SK-N-SH (cell line): ENCODE data around the gene TLX1. TPM values are rescaled to one million over a fixed set of nuclear protein-coding genes. Genes with fewer than 3 reads are reported as not detected.

Experiments used
- CTCF ChIA-PET: fragments of 300-600, 350-600 bp; formaldehyde crosslinking; extraction: SDS; loops from one replicate; lab custom pipeline; 2021; lab: Yijun Ruan, JAX
- POLR2A ChIA-PET: fragments of 350-600 bp; sonication (Branson Sonifier 250); formaldehyde crosslinking; extraction: SDS; loops from one replicate; lab custom pipeline; 2020; ENCODE audit warnings: antibody characterized with exemption, inconsistent platforms; lab: Yijun Ruan, JAX
- DNase-seq: peaks from one replicate; pipeline ENCODE4 v3.0.0; 2012
- H2AFZ ChIP-seq: fragments of 200-600 bp; sonication (generic); 2 replicates; pipeline ENCODE4 v1.8.1; 2016; ENCODE audit warnings: antibody characterized with exemption, mild to moderate bottlenecking, low read depth
- H3F3A ChIP-seq: fragments of 200-600 bp; sonication (generic); replicated peaks from 2 replicates; pipeline ENCODE3; 2016; ENCODE audit warnings: antibody characterized with exemption, mild to moderate bottlenecking; ENCODE audit not compliant: insufficient read depth
- H3K27ac ChIP-seq, 2 experiments: fragments of 200-500 bp in 1 of 2; fragments of 200-600 bp in 1 of 2; sonication (Bioruptor generic) in 1 of 2; sonication (generic), shearing (Covaris generic) in 1 of 2; 2 replicates each; pipeline versions ENCODE4 v1.5.1 to v1.6.1; 2014 to 2016; ENCODE audit warnings: low read depth in 2 of 2, inconsistent platforms in 1 of 2, low read length in 1 of 2, mild to moderate bottlenecking in 1 of 2, mixed read lengths in 1 of 2
- H3K27me3 ChIP-seq: fragments of 200-600 bp; sonication (generic), shearing (Covaris generic); 2 replicates; pipeline ENCODE4 v1.6.1; 2016; ENCODE audit warnings: mixed run types; ENCODE audit not compliant: insufficient read depth
- H3K36me3 ChIP-seq, 2 experiments: fragments of 200-500 bp in 1 of 2; fragments of 200-600 bp in 1 of 2; sonication (Bioruptor generic) in 1 of 2; sonication (generic) in 1 of 2; replicated peaks in 1 of 2; 2 replicates each; pipeline versions ENCODE3 to v1.5.1; 2014 to 2016; ENCODE audit warnings: low read length in 1 of 2, mild to moderate bottlenecking in 1 of 2; ENCODE audit not compliant: insufficient read depth in 2 of 2, control insufficient read depth in 1 of 2
- H3K4me1 ChIP-seq, 2 experiments: fragments of 200-500 bp in 1 of 2; fragments of 200-600 bp in 1 of 2; sonication (Bioruptor generic) in 1 of 2; sonication (generic), shearing (Covaris generic) in 1 of 2; 2 replicates each; pipeline versions ENCODE4 v1.5.1 to v1.6.1; 2014 to 2016; ENCODE audit warnings: low read depth in 1 of 2, low read length in 1 of 2, mixed run types in 1 of 2; ENCODE audit not compliant: insufficient read depth in 2 of 2, control insufficient read depth in 1 of 2
- H3K4me2 ChIP-seq: fragments of 200-600 bp; sonication (generic), shearing (Covaris generic); 2 replicates; pipeline ENCODE4 v1.6.1; 2017; ENCODE audit warnings: mixed run types
- H3K4me3 ChIP-seq, 2 experiments: fragments of 200-500 bp in 1 of 2; fragments of 200-600 bp in 1 of 2; sonication (Bioruptor generic) in 1 of 2; sonication (generic), shearing (Covaris generic) in 1 of 2; 2 replicates each; pipeline versions ENCODE4 v1.5.1 to v1.8.1; 2014 to 2016; ENCODE audit warnings: low read depth in 2 of 2, inconsistent platforms in 1 of 2, low read length in 1 of 2, mild to moderate bottlenecking in 1 of 2, mixed read lengths in 1 of 2, moderate library complexity in 1 of 2
- H3K79me2 ChIP-seq: fragments of 200-600 bp; sonication (generic); 2 replicates; pipeline ENCODE4 v1.8.1; 2017; ENCODE audit warnings: mild to moderate bottlenecking; ENCODE audit not compliant: insufficient read depth
- H3K9ac ChIP-seq: fragments of 200-600 bp; sonication (generic); 2 replicates; pipeline ENCODE4 v1.6.1; 2017; ENCODE audit warnings: mixed run types
- H3K9me2 ChIP-seq: fragments of 200-600 bp; sonication (generic); 2 replicates; pipeline ENCODE4 v1.6.1; 2017; ENCODE audit warnings: mixed run types
- H3K9me3 ChIP-seq: fragments of 200-600 bp; sonication (generic); 2 replicates; pipeline ENCODE4 v1.6.1; 2017; ENCODE audit warnings: mixed run types, mild to moderate bottlenecking, moderate library complexity
- H4K20me1 ChIP-seq: fragments of 200-600 bp; sonication (generic); 2 replicates; pipeline ENCODE4 v1.6.1; 2017; ENCODE audit warnings: mild to moderate bottlenecking, mixed run types; ENCODE audit not compliant: insufficient read depth
- CTCF ChIP-seq: fragments of 200-600 bp; sonication (generic); IDR thresholded peaks from 2 replicates; pipeline ENCODE4 v1.6.1; 2017; ENCODE audit warnings: antibody characterized with exemption, mild to moderate bottlenecking, moderate library complexity
- ELF1 ChIP-seq: IDR thresholded peaks from 2 replicates; pipeline ENCODE4 v1.4.0; 2012
- EP300 ChIP-seq, 2 experiments: IDR thresholded peaks; 2 replicates each; pipeline versions ENCODE4 v1.4.0 to v1.6.1; 2012; ENCODE audit warnings: borderline replicate concordance in 1 of 2, low read depth in 1 of 2, low read length in 1 of 2
- GABPA ChIP-seq: IDR thresholded peaks from 2 replicates; pipeline ENCODE4 v1.4.0; 2012; ENCODE audit warnings: low read depth, mild to moderate bottlenecking
- IRF3 ChIP-seq: fragments of 150-350 bp; IDR thresholded peaks from 2 replicates; pipeline ENCODE4 v1.6.1; 2016; ENCODE audit warnings: mild to moderate bottlenecking, low read depth, low read length
- JUND ChIP-seq: IDR thresholded peaks from 2 replicates; pipeline ENCODE4 v1.4.0; 2012
- MEF2A ChIP-seq: IDR thresholded peaks from 2 replicates; pipeline ENCODE4 v1.4.0; 2012; ENCODE audit warnings: low read depth, borderline replicate concordance
- MXI1 ChIP-seq: IDR thresholded peaks from 2 replicates; pipeline ENCODE4 v1.6.1; 2012; ENCODE audit warnings: mild to moderate bottlenecking, low read depth, low read length, improper control_type of control experiment
- NRF1 ChIP-seq: IDR thresholded peaks from 2 replicates; pipeline ENCODE4 v1.6.1; 2012; ENCODE audit warnings: low read depth, mild to moderate bottlenecking, low read length
- PBX3 ChIP-seq: IDR thresholded peaks from 2 replicates; pipeline ENCODE4; 2012
- POLR2AphosphoS5 ChIP-seq: IDR thresholded peaks from 2 replicates; pipeline ENCODE4 v1.6.1; 2012; ENCODE audit warnings: low read depth, low read length
- RAD21 ChIP-seq: IDR thresholded peaks from 2 replicates; pipeline ENCODE4 v1.6.1; 2012; ENCODE audit warnings: mild to moderate bottlenecking, low read length
- REST ChIP-seq: IDR thresholded peaks from 2 replicates; pipeline ENCODE4 v1.6.1; 2012; ENCODE audit warnings: mild to moderate bottlenecking, low read depth, low read length, moderate library complexity
- RXRA ChIP-seq: IDR thresholded peaks from 2 replicates; pipeline ENCODE4 v1.4.0; 2012; ENCODE audit warnings: low read depth, mild to moderate bottlenecking, borderline replicate concordance
- TAF1 ChIP-seq: IDR thresholded peaks from 2 replicates; pipeline ENCODE4 v1.6.1; 2012; ENCODE audit warnings: low read depth, mild to moderate bottlenecking, low read length, moderate library complexity, borderline replicate concordance
- TEAD4 ChIP-seq: IDR thresholded peaks from 2 replicates; pipeline ENCODE4 v1.4.0; 2012; ENCODE audit warnings: mild to moderate bottlenecking, borderline replicate concordance; ENCODE audit not compliant: insufficient read depth
- WGBS: methylation state at CpG from one replicate; pipeline ENCODE4 v1.1.6; 2017; ENCODE audit warnings: low lambda C conversion rate; 5-methylcytosine and 5-hydroxymethylcytosine counted together
- polyA plus RNA-seq, 3 experiments: library from polyadenylated mRNA; depleted of rRNA; stranded (reverse); fragments of >200 nt; gene quantifications; 2 replicates each; pipeline ENCODE4 v1.2.3, GENCODE V29; 2012

Gene TLX1
- polyA plus RNA-seq, 1 of the 3 experiments (the other 2 are of a cell fraction), result not detected

GRCh38 chr10:101132636-101133473, 1.8 kb downstream of the TLX1 start:
- H3K9me3 ChIP-seq, result no peaks in the 10 kb centered on the region
- DNase-seq, result peak; percentile 44
- H2AFZ ChIP-seq, result no peak overlapping the region
- H4K20me1 ChIP-seq, result no peaks in the 10 kb centered on the region
- H3K4me2 ChIP-seq, result no peak overlapping the region
- no peaks in the 10 kb centered on the region for H3F3A ChIP-seq
- no peak overlapping the region for H3K27ac ChIP-seq
- TF ChIP-seq TAF1, result no peak
- TF ChIP-seq TEAD4, result no peak
- no peak for TF ChIP-seq RAD21
- no peak for TF ChIP-seq IRF3
- TF ChIP-seq CTCF, result no peak
- TF ChIP-seq RXRA, result no peak
- TF ChIP-seq NRF1, result no peak
- no peak for TF ChIP-seq JUND
- no peak for TF ChIP-seq REST
- TF ChIP-seq GABPA, result no peak
- TF ChIP-seq ELF1, result no peak
- no peak for TF ChIP-seq MXI1
- no peak for TF ChIP-seq EP300 (IDR thresholded peaks at IDR 0.05; ENCODE audit: borderline replicate concordance in 1 of 2, low read depth in 1 of 2, low read length in 1 of 2)
- TF ChIP-seq POLR2AphosphoS5, result no peak
- TF ChIP-seq PBX3, result no peak
- TF ChIP-seq MEF2A, result no peak
- CTCF ChIA-PET, result interaction anchor here (1.1 to 21.6 kb wide), 4 partner anchors 9 to 72 kb away, joined by 3 to 972 read pairs (median 33); no protein-coding TSS in a partner anchor
- no peaks in the 10 kb centered on the region for H3K36me3 ChIP-seq
- POLR2A ChIA-PET, result no interaction called here
- 54% methylated on average over 23 of the region's 24 CpGs for WGBS
- no peak overlapping the region for H3K4me3 ChIP-seq
- H3K9me2 ChIP-seq, result no peaks in the 10 kb centered on the region
- no peaks in the 10 kb centered on the region for H3K79me2 ChIP-seq
- peaks cover 0 to 2% of the 10 kb centered on the region in 2 experiments; a peak in 1 of 4 replicates for H3K4me1 ChIP-seq
- no peak overlapping the region for H3K9ac ChIP-seq
- H3K27me3 ChIP-seq, result peaks cover 71% of the 10 kb centered on the region
